Stimulated activated CD8-positive, alpha-beta memory T cell treated with anti-CD3 and anti-CD28 coated beads, Interleukin-12 subunit alpha, Interleukin-12 subunit beta, amount 100 ng/mL, for 1 hour (primary cell): ENCODE measurements around the gene CHIA.

ENCODE experiments used
- DNase-seq: peaks from one replicate; pipeline ENCODE4 v3.0.0-alpha.2; 2020; ENCODE audit warnings: low read depth

CHIA gene

DNA sequence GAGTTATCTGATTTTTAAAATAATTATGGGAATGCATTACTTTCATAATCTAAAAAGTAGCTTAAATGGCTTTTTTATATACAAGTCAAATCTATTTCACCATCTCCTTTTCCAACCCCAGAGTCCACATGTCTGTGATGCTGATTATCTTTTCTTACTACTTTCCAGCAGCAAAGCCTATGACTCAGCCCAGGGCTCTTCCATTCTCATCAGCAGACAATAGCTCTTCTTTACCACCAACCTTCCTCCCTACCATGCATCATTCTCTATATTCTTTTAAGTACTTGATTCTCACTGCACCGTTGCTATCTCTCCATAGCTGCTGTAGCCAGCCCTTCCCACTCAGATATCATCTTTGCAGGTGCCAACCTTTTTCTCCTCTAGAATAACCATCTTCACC lies 75.6 kb downstream of the CHIA start:
- DNase-seq, result no peak

DNA sequence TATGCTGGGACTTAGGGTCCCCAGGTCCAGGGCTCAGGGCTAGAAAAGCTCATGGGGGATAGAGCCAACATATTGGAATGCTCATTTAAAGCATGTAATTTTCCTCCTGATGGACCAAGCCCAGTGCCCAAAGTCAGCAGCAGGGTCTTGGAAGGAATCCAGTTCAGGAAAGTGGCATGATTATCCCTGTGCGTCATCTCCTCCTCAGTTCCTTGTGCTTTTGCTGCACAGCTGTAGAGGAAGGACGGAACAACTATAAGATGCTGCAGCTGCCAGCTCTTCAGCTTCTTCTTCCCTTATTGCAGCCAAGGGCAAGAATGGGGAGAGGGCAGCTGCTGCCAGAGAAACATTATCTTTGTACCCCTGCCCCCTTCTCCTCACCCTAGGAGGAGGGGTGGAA lies 78.5 kb downstream of the CHIA start:
- DNase-seq, result no peak

DNA sequence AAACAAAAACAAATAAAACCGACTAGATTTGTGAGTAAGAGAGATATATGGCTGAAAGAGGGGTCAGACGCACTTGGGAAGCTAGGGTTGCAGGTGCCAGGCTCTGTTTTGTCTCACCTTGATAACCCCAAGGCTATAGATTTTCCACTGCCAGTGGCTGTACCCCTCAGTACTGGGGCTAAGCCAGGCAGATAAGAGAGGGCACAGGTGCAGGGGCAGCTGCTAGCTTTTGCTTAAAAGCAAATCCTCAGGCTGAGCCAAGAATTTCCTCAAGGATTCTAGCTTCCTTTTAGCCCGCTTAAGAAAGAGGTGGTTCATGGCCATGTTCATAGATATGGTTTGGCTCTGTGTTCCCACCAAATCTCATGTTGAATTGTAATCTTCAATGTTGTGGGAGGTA lies 79.0 kb downstream of the CHIA start:
- no peak for DNase-seq
